ENCODE results near the gene BRD4.
A peak's percentile ranks its signal among the peaks of the same experiment; 100 is the strongest.

The BRD4 gene

GRCh38 chr19:15188851-15189250 is 143.5 kb downstream of the BRD4 start:
- DNase-seq, result no peak

GRCh38 chr19:15187026-15188007 is 145.0 kb downstream of the BRD4 start:
- peak; percentile 10 for DNase-seq

All from stimulated activated CD4-positive, alpha-beta T cell treated with anti-CD3 and anti-CD28 coated beads, Interleukin-1b, Interleukin-23, amount 100 ng/mL, for 48 hours (primary cell).